Measurements from ENCODE around the gene HES1.

HES1 gene

DNA sequence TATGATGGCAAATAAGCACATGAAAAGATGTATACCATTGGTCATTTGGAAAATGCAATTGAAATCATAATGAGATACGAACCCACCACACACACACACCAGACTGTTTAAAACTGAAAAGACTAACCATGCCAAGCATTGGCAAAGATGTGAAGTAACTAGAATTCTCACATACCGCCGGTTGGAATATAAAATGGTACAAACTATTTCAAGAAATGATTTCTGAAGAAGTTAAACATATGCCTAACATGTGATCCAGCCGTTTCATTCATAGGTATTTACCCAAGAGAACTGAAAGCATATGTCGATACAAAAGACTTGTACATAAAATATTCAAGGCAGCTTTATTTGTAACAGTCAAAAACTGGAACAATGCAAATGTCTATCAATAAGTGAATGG, 28.9 kb downstream of the HES1 start:
- FAIRE-seq, result no peak

DNA sequence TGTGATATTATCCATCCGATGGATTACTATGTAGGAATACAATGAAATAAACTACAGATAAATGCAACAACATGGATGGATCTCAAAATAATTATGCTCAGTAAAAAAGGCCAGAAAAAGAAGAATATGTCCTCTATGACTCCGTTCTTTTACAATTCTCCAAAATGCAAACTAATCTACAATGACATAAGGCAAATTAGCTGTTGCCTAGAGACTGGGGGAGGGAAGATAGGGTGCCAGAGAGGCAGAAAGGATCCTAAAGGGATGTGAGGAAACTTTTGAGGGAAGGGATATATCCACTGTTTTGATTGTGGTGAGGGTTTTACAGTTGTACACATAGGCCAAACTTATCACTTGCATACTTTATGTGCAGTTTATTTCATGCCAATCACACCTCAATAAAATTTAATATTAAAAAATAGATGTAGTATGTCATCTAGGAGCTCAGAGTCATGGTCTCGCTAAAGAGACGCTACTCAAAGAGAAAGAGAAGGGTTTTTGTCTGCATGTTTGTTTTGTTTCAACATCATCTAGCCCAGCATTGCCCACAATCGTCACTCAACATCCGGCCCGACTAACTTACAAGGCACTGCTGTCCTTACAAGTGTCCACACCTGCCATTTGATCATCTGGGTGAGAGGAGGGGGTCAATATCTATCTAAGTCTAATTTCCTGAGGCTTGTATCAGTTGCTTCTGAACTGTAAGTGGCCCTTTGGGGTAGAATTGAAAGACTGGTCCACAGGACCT, 29.5 kb downstream of the HES1 start:
- DNase-seq (ENCODE audit: insufficient read length, low spot score) (no peak), FAIRE-seq (no peak)
- TF ChIP-seq, protein P1, sequence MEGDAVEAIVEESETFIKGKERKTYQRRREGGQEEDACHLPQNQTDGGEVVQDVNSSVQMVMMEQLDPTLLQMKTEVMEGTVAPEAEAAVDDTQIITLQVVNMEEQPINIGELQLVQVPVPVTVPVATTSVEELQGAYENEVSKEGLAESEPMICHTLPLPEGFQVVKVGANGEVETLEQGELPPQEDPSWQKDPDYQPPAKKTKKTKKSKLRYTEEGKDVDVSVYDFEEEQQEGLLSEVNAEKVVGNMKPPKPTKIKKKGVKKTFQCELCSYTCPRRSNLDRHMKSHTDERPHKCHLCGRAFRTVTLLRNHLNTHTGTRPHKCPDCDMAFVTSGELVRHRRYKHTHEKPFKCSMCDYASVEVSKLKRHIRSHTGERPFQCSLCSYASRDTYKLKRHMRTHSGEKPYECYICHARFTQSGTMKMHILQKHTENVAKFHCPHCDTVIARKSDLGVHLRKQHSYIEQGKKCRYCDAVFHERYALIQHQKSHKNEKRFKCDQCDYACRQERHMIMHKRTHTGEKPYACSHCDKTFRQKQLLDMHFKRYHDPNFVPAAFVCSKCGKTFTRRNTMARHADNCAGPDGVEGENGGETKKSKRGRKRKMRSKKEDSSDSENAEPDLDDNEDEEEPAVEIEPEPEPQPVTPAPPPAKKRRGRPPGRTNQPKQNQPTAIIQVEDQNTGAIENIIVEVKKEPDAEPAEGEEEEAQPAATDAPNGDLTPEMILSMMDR (IDR thresholded peaks at IDR 0.05; ENCODE audit: insufficient read depth, missing control alignments), result no peak

More for the DNA sequence above, 28.9 kb downstream of the HES1 start:
- TF ChIP-seq, protein P1 (IDR thresholded peaks at IDR 0.05; ENCODE audit: insufficient read depth, missing control alignments), result no peak
- DNase-seq (ENCODE audit: insufficient read length, low spot score), result no peak

DNA sequence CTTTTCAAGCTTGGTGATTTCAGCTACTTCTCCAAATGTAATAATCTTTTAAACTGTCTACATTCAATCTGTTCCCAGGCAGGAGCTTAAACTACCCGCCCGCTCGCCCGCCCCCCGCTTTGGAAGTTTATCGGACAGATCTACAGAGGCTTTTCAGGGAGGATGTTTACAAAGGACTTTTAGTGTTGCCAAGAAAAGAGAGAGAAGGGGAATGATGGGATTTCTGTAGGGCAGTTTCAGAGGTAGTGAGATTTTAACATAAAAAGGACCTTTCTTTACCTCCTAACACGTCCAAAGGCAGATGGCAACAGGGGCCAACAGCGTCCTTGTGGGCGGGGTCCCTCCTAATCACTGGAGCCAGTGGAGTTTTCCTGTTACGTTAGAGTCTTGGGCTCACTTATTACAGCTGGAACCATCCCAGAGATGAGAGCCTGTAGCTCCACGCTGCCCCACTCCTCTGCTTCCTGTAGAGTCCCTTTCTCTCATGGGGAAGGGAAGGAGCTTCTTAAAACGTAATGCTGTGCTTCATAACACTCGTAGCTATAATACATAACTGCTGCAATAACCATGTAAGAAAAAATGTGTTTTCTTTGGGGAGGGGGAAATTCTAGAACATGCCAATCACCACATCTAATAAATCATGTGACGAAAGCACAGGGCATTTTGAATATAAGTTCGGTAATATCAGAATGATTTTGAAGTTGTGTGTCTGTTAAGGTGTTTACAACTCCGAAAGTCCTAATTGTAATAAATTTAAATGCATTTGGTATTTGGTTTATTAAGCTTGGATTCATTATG, 30.9 kb downstream of the HES1 start:
- TF ChIP-seq, protein P1 (IDR thresholded peaks at IDR 0.05; ENCODE audit: insufficient read depth, missing control alignments), result no peak
- no peak for FAIRE-seq
- DNase-seq (ENCODE audit: insufficient read length, low spot score), result no peak

DNA sequence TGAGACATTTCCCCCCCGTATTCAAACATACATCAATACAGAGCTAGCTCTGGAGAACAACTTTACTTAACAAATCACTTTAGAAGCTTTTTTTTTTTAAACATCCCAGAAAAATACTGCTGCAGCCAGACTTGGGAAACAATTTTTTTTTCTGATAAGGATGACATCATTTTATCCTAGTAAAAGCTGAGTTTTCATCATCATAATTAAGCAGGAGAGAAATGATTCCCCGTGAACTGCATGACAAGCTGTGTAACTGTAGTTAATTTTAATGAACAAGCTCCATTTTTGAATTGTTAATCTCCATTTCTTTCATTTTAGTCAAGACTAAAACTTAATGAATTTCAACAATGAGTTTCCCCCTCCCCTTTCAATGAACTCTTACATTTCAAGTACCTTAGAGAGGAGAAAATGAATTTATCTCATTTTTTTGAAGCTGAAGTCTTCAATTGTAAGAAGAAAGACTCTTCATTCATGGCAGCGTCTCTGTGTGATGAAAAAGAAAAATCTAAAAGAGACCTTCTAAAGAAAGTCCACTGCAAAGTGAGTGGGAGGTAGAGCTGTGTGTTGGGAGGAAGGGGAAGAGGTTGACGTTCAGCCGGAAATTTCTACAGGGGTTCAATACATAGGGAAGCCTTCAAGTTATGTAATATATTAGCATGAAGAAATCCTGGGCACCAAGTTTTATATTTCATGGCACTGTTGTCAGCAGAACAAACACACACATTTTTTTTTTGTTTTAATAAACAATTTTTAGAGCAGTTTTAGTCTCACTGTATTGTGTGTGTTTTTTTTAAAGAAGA, 31.7 kb downstream of the HES1 start:
- TF ChIP-seq, protein P1 (IDR thresholded peaks at IDR 0.05; ENCODE audit: insufficient read depth, missing control alignments), result no peak
- DNase-seq (ENCODE audit: insufficient read length, low spot score), result no peak
- no peak for FAIRE-seq

DNA sequence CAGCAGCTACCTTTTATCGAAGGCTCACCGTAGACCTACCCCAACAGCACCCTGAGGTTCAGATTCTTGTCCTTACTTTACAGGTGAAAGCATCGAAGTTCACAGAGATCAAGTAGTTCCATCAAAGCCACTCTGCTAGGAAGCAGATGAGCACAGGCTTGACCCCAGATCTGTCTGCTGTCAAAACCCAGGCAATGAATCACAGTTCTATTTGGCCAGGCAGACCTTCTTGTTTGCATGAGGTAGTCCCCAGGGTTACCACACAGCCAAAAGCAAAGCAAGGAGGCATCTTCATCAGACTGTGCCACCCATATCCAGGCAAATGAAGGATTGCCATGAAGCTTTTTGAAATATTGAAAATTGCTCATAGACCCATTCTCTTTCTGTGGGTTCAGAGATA, 33.0 kb downstream of the HES1 start:
- DNase-seq (ENCODE audit: insufficient read length, low spot score) (no peak), FAIRE-seq (no peak)
- TF ChIP-seq, protein P1 (IDR thresholded peaks at IDR 0.05; ENCODE audit: insufficient read depth, missing control alignments), result no peak

DNA sequence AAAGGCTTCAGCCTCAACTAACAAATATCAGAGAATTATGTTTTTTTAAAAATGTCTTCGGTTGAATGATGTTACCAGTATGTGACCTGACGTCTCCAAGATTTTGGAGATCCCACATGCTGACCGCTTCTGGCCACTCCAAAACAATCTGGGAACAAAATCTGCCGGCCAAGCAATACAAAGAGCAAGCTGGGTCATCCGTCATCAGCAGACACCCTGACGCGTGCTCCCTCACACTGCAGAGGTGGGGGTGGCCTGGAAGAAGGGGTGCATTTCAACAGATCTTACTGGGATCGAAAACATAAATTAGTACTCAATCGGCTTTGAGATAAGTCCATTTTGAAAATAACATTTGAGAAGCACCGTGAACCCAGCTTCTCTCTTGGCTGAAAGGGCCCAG, 33.6 kb downstream of the HES1 start:
- FAIRE-seq (no peak), DNase-seq (ENCODE audit: insufficient read length, low spot score) (no peak)
- TF ChIP-seq, protein P1 (IDR thresholded peaks at IDR 0.05; ENCODE audit: insufficient read depth, missing control alignments), result no peak
